T-helper 1 cell (primary cell): ENCODE results near the gene PITPNB.

Experiments
- DNase-seq, 5 donors: peaks; one replicate each; pipeline ENCODE4 v3.0.0-alpha.2; 2012 to 2020

The PITPNB gene

GRCh38 chr22:27853424-27853823, 65.6 kb downstream of the PITPNB start:
- no peak for DNase-seq

DNA sequence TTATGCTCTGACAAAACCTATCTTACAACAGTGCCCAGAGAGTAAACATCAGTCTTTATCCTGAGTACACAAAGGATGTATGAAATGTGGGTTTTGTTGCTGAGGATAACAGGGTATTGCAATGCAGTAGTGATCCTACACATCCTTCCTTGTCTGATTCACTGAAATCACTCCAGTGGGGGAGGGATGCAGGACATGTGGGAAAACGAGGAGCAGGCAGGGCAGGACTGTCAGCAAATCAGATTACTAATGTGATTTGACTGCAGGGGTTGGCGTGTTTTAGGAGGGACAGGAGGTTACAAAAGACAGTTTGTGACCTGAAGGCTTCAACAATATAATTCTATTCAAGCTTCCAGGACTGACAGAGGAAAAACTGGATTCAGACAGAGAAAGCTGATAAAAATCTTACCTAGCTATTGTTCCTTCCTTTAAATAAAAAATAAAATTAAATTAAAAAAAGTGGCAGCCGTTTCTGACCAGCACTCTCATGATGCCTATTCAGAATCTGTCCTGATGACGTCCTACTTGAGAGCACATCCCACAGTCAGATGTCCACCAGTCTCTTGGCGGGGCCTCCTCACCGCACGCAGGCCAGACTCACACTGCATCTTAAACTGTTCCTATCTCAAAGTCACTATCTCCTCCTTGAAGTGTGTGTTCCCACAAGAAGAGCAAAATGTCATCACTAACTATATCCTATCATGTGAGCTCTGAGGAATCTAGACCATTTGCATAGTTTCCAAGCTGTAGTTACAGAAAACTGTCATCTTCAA, 66.9 kb downstream of the PITPNB start:
- no peak for DNase-seq

- no peak for DNase-seq
These were observed 69.0 kb downstream of the PITPNB start for GRCh38 chr22:27850000-27850521.

DNA sequence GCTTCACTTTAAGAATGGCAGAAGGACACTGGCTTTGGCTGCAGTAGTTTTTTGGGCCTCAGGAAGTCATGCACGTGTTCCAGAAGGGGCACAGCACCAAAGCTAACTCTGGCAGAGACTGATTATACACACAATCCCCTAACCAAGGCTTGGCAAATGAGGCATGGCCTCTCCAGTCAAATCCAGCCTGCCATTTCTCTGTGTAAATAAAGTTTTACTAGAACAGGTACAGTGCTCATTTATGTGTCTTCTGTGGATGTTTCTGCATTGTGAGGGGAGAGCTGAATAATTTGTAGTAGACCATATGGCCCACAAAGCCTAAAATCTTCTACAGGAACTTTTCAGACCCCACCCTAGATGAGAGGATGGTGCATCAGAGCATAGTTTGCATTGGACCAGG, 71.1 kb downstream of the PITPNB start:
- no peak for DNase-seq

- DNase-seq: no peak
These were observed 72.1 kb downstream of the PITPNB start for GRCh38 chr22:27846910-27847309.

- DNase-seq: no peak
These were observed 72.8 kb downstream of the PITPNB start for GRCh38 chr22:27846248-27846757.

DNA sequence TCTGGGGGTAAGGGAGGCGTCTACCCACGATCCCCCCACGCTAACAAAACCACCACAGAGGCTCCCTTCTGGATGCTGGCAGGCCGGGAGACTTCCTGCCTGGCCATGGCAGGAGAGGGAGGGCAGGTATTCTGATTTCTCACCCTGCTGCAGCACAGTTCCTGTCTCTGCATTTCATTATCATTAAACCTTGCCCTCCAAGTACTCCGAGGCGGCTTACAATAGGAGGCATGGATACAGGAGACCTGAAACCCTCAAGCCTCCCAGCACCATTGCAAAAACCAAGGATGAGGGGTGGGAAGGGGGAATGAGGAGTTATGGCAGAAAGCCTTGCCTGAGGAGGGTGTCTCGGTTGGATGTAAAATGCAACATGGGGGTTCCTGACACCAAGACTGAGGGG, 73.4 kb downstream of the PITPNB start:
- DNase-seq: no peak

GRCh38 chr22:27844656-27845591, 74.1 kb downstream of the PITPNB start:
- DNase-seq: no peak

GRCh38 chr22:27844256-27844655, 74.8 kb downstream of the PITPNB start:
- DNase-seq: no peak

GRCh38 chr22:27843441-27843840, 75.6 kb downstream of the PITPNB start:
- DNase-seq: no peak

DNA sequence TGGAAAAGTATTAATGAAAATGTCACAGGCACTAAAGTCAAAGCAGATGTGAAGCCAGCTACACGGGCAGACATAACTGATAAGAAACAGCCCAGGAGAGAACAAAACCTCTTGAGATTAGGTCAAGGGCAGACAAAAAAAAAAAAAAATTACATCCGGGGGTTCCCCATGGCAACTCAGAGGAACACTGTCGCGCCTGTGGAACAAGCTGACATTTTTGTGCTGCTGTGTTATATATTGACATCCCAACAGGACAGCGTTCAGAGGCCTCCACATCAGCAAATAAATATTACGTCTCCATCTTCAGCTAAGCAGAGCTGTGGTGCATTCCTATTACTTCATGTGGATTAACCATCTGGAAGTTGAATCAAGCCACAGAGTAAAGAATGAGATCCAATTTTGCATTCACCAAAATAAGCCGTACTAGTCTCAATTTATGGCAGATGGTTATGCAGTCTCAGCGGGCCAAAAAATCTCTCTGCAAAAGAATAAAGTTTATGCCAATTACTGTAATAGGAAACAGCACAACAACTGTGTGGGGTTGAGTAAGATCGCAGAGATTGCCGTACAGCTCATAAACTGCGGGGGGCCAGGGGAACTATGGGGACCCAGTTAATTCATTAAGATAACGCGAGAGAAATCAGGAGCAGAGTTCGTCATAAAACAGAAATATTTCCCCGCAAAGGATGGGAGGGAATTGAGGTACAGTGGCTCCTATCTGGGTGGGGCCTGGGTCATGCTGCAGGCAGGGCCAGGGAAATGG, 76.2 kb downstream of the PITPNB start:
- no peak for DNase-seq

DNA sequence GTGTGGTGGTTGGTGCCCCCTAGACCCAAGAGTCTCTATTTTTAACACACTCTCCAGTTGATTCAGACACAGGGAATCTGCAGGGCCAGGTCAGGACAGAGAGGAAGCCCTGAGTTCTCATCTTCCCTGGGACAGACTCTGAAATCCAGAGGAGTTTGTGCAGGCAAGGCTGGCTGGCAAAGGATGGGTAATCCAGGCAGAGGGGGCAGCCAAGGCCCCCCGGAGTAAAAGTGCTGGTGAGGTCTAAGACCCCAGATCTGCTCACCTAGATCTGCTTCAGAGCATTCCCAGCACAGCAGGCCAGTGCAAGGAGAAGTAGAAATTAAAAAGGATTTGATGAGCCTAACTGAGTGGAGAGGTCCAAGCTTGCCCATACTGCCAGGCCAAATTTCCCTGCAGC, 76.9 kb downstream of the PITPNB start:
- no peak for DNase-seq

DNA sequence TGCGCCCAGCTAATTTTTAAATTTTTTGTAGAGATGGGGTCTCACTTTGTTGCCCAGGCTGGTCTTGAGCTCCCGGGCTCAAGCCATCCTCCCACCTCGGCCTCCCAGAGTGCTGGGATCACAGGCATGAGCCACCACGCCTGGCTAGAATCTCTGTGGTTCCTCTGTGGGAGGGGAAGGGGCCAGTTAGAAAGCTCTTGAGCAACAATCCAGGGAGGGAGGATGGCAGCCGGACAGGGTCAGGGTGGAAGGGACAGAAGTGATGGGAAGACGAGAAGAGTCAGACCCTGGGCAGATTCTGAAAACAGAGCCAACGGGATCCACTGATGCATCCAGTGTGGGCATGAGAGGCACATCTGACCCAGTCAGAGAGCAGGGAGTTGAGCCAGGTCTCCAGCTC, 78.6 kb downstream of the PITPNB start:
- DNase-seq: no peak

GRCh38 chr22:27839057-27839660, 79.9 kb downstream of the PITPNB start:
- no peak for DNase-seq

DNA sequence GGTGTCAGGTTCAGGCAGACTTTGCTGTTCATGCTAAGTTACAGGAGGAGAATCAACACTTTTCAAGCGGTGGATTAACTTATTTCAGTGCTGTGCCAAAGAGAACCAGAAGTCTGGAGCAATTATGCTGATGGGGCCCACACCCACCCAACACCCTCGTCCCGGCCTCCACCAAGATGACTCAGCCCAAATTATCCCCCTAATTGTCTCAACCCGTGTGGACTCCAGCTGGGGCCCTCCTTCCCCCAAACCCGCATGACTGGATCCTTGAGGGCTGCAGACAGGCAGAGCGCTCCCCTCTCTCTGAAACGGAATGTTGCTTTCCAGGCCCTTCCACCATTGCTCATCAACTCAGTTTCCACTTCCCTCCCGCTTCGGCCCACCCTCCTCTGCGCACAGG, 82.9 kb downstream of the PITPNB start:
- DNase-seq: no peak

GRCh38 chr22:27835446-27835845, 83.6 kb downstream of the PITPNB start:
- no peak for DNase-seq

- DNase-seq: no peak
These were observed 84.5 kb downstream of the PITPNB start for GRCh38 chr22:27834364-27835185.

DNA sequence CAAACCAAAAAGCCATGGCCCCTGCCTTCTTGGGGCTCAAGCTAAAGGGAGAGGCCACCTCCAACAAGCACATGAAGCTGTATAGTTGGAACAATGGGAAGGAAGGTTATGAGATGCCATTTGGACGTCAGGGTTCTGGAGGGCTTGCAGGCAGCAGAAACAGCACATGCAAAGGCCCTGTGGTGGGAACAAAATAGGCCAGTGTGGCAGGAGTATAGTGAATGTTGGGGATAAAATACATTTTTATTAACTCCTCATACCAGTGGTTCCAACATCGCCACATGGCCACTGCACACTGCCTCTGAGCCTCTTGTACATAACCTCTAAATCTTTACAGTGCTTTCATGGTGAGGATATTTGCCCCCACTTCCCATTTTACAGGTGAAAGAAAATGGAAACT, 85.3 kb downstream of the PITPNB start:
- no peak for DNase-seq

- DNase-seq: no peak
These were observed 86.5 kb downstream of the PITPNB start for GRCh38 chr22:27832606-27833005.

DNA sequence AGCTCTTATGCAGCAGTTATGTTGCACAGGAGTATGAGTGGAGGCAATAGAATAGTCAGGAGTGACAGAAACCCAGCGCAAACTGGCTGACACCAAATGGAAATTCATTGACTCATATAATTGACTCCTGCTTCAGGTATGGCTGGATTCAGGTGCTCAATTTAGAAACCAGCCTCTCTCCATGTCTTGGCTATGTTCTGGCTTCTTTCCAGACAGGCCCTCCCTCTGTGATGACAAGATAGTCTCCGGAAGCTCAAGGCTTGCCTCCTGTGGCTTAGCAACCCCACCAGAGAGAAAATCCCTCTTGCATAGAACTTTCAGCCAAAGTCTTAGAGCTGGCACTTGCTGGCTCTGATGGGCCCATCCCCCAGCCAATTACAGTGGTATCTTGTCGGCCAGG, 89.4 kb downstream of the PITPNB start:
- DNase-seq: no peak
